Measurements from ENCODE around the gene PLA2G3.
A peak's percentile ranks its signal among the peaks of the same experiment; 100 is the strongest.
"Not testable (repeated sequence)": the region's sequence is repeated elsewhere in the genome, so short reads cannot be mapped to it uniquely, and the experiment has no call there.

PLA2G3 gene

GRCh38 chr22:31098632-31099110, 41.6 kb downstream of the PLA2G3 start:
- DNase-seq = peak in 1 of 2 donors; percentile 11

- DNase-seq = no peak
Measured at GRCh38 chr22:31097941-31098631, 42.2 kb downstream of the PLA2G3 start.

GRCh38 chr22:31097539-31097938, 42.8 kb downstream of the PLA2G3 start:
- not testable (repeated sequence) for DNase-seq

- no peak for DNase-seq
Measured at GRCh38 chr22:31096657-31097279, 43.5 kb downstream of the PLA2G3 start.

- DNase-seq = no peak
Measured at GRCh38 chr22:31095637-31096249, 44.6 kb downstream of the PLA2G3 start.

GRCh38 chr22:31094741-31095140, 45.6 kb downstream of the PLA2G3 start:
- no peak for DNase-seq

- peak in 1 of 2 donors; percentile 36 for DNase-seq
Measured at GRCh38 chr22:31094021-31094551, 46.2 kb downstream of the PLA2G3 start.

- peak in 1 of 2 donors; percentile 57 for DNase-seq
Measured at GRCh38 chr22:31093086-31093850, 47.0 kb downstream of the PLA2G3 start.

GRCh38 chr22:31092161-31092560, 48.1 kb downstream of the PLA2G3 start:
- no peak for DNase-seq

GRCh38 chr22:31091106-31091975, 49.0 kb downstream of the PLA2G3 start:
- DNase-seq = no peak

- DNase-seq = no peak
Measured at GRCh38 chr22:31090217-31091085, 49.9 kb downstream of the PLA2G3 start.

- peak in 1 of 2 donors; percentile 33 for DNase-seq
Measured at GRCh38 chr22:31089160-31090100, 50.9 kb downstream of the PLA2G3 start.

GRCh38 chr22:31088233-31088986, 51.9 kb downstream of the PLA2G3 start:
- no peak for DNase-seq

- no peak for DNase-seq
Measured at GRCh38 chr22:31087744-31088215, 52.5 kb downstream of the PLA2G3 start.

GRCh38 chr22:31086703-31087330, 53.5 kb downstream of the PLA2G3 start:
- DNase-seq = no peak

- DNase-seq = no peak
Measured at GRCh38 chr22:31085928-31086327, 54.4 kb downstream of the PLA2G3 start.

- DNase-seq = peak; percentile 79 to 82
Measured at GRCh38 chr22:31085493-31085824, 54.8 kb downstream of the PLA2G3 start.

GRCh38 chr22:31084811-31085492, 55.4 kb downstream of the PLA2G3 start:
- peak; percentile 79 to 82 for DNase-seq
